B cell (primary cell): ENCODE data around the gene FCRL5. TPM values are rescaled to one million over a fixed set of nuclear protein-coding genes. Genes with fewer than 3 reads are reported as not detected.
A peak's percentile ranks its signal among the peaks of the same experiment; 100 is the strongest.

Experiments
- ATAC-seq: fragments of 200-7000 bp; cut with Tn5 transposase; one replicate; pipeline ENCODE4 v1.10.0; 2021; ENCODE audit warnings: low read depth, mild to moderate bottlenecking, moderate number of reproducible peaks, moderate library complexity
- CTCF ChIA-PET: fragments of 350-600 bp; sonication (Branson Sonifier 250); formaldehyde crosslinking; loops from one replicate; lab custom pipeline; 2021; ENCODE audit warnings: antibody characterized with exemption, inconsistent platforms; lab: Charles Lee
- POLR2A ChIA-PET: fragments of 350-600 bp; sonication (Branson Sonifier 250); formaldehyde crosslinking; loops from one replicate; lab custom pipeline; 2021; ENCODE audit warnings: antibody characterized with exemption; lab: Charles Lee
- DNase-seq: peaks from one replicate; pipeline ENCODE4 v3.0.0; 2013
- H2AFZ ChIP-seq: 2 replicates; pipeline ENCODE4 v1.6.1; 2012; ENCODE audit warnings: mild to moderate bottlenecking, low read depth, low read length; ENCODE audit not compliant: insufficient read depth, poor library complexity, severe bottlenecking
- H3K27ac ChIP-seq, 2 donors: 1 replicate in 1 of 2; 2 replicates in 1 of 2; pipeline ENCODE4 v1.5.1; 2012 to 2013; ENCODE audit warnings: low read length in 2 of 2, mild to moderate bottlenecking in 2 of 2, moderate library complexity in 1 of 2
- H3K27me3 ChIP-seq, 4 experiments: fragments of 200-600 bp in 1 of 4; sonication (generic) in 1 of 4; replicated peaks in 1 of 4; 1 replicate in 2 of 4; 2 replicates in 2 of 4; pipeline versions ENCODE4 v1.6.1 to v1.7.0; 2013 to 2016; ENCODE audit warnings: low read length in 3 of 4, mild to moderate bottlenecking in 2 of 4, mixed read lengths in 1 of 4, moderate library complexity in 1 of 4; ENCODE audit not compliant: insufficient read depth in 4 of 4, control insufficient read depth in 3 of 4; ENCODE audit errors: control extremely low read depth in 1 of 4
- H3K36me3 ChIP-seq, 2 experiments: replicated peaks in 1 of 2; 1 replicate in 1 of 2; 2 replicates in 1 of 2; pipeline versions ENCODE4 v1.6.1 to v1.7.1; 2013; ENCODE audit warnings: low read length in 1 of 2; ENCODE audit not compliant: insufficient read depth in 2 of 2, control insufficient read depth in 1 of 2; ENCODE audit errors: control extremely low read depth in 1 of 2, extremely low read depth in 1 of 2
- H3K4me1 ChIP-seq, 2 donors: fragments of 200-600 bp in 1 of 2; sonication (generic) in 1 of 2; 1 replicate in 1 of 2; 2 replicates in 1 of 2; pipeline versions ENCODE4 v1.5.1 to v1.6.1; 2013 to 2017; ENCODE audit warnings: low read length in 2 of 2; ENCODE audit not compliant: control insufficient read depth in 2 of 2, insufficient read depth in 2 of 2
- H3K4me2 ChIP-seq: replicated peaks from 2 replicates; pipeline ENCODE3; 2012; ENCODE audit warnings: mild to moderate bottlenecking, low read depth, low read length; ENCODE audit not compliant: poor library complexity, severe bottlenecking
- H3K4me3 ChIP-seq, 5 experiments: fragments of 200-600 bp in 1 of 5; sonication (generic) in 1 of 5; 1 replicate in 3 of 5; 2 replicates in 2 of 5; pipeline versions ENCODE4 v1.5.1 to v1.7.0; 2011 to 2016; ENCODE audit warnings: low read length in 4 of 5, mild to moderate bottlenecking in 4 of 5, low read depth in 2 of 5, control low read depth in 1 of 5, moderate library complexity in 1 of 5; ENCODE audit not compliant: insufficient read depth in 1 of 5; ENCODE audit errors: control extremely low read depth in 1 of 5, extremely low read depth in 1 of 5
- H3K79me2 ChIP-seq: fragments of 200-600 bp; sonication (generic); one replicate; pipeline ENCODE4 v1.6.0; 2016; ENCODE audit warnings: low read length; ENCODE audit not compliant: control insufficient read depth, insufficient read depth
- H3K9ac ChIP-seq: fragments of 200-600 bp; sonication (generic); 2 replicates; pipeline ENCODE4 v1.6.1; 2017; ENCODE audit warnings: mild to moderate bottlenecking, low read length, moderate library complexity
- H3K9me3 ChIP-seq, 3 donors: one replicate each; pipeline versions ENCODE4 v1.6.1 to v1.7.1; 2013; ENCODE audit warnings: low read length in 2 of 3; ENCODE audit not compliant: control insufficient read depth in 2 of 3, insufficient read depth in 1 of 3; ENCODE audit errors: control extremely low read depth in 1 of 3
- H4K20me1 ChIP-seq: 2 replicates; pipeline ENCODE4 v1.6.0; 2012; ENCODE audit warnings: mild to moderate bottlenecking, low read length; ENCODE audit not compliant: insufficient read depth, control insufficient read depth, poor library complexity, severe bottlenecking
- H3K27ac Mint-ChIP-seq: one replicate; pipeline ENCODE4 v1.8.0; 2021; ENCODE audit warnings: mixed read lengths
- H3K27me3 Mint-ChIP-seq: one replicate; pipeline ENCODE4 v1.8.0; 2021; ENCODE audit warnings: mixed read lengths
- H3K4me1 Mint-ChIP-seq: one replicate; pipeline ENCODE4 v1.8.0; 2021; ENCODE audit warnings: mixed read lengths
- H3K4me3 Mint-ChIP-seq: one replicate; pipeline ENCODE4 v1.8.0; 2021; ENCODE audit warnings: mixed read lengths
- H3K9me3 Mint-ChIP-seq: one replicate; pipeline ENCODE4 v1.8.0; 2022; ENCODE audit warnings: mixed read lengths; ENCODE audit not compliant: insufficient read depth
- EZH2 ChIP-seq: IDR thresholded peaks from 2 replicates; pipeline ENCODE4 v1.6.1; 2012; ENCODE audit warnings: borderline replicate concordance, low read depth, mild to moderate bottlenecking, moderate library complexity, low read length; ENCODE audit not compliant: insufficient read depth, poor library complexity, severe bottlenecking
- WGBS: methylation state at CpG from one replicate; pipeline ENCODE4 v1.1.5; 2013; ENCODE audit warnings: missing lambda C conversion rate; ENCODE audit not compliant: insufficient coverage; 5-methylcytosine and 5-hydroxymethylcytosine counted together
- intact Hi-C: fragments of 100-400 bp; cut with micrococcal nuclease; formaldehyde crosslinking; loops from one replicate; pipeline ENCODE4 v1.10.0; 2022
- polyA plus RNA-seq: library from polyadenylated mRNA; depleted of rRNA; stranded (reverse); fragments of >200 nt; gene quantifications from 2 replicates; pipeline ENCODE4 v1.2.3, GENCODE V29; 2012
- total RNA-seq, 2 donors: library from RNA; stranded (reverse); fragments of 120-200 nt in 1 of 2; gene quantifications; 1 replicate in 1 of 2; 2 replicates in 1 of 2; pipeline versions ENCODE4 v1.2.3 to v1.2.4, GENCODE V29; 2013 to 2022
- TF ChIP-seq, protein P1 (sequence below): fragments of 200-600 bp; IDR thresholded peaks from one replicate; pipeline ENCODE4 v1.8.0; 2022; ENCODE audit warnings: antibody characterized with exemption, mild to moderate bottlenecking

Gene FCRL5
- total and polyA plus RNA-seq, 2 donors (not counting 1 experiment from before 2014, with no cell fraction given): 34.0 to 108 TPM

DNA sequence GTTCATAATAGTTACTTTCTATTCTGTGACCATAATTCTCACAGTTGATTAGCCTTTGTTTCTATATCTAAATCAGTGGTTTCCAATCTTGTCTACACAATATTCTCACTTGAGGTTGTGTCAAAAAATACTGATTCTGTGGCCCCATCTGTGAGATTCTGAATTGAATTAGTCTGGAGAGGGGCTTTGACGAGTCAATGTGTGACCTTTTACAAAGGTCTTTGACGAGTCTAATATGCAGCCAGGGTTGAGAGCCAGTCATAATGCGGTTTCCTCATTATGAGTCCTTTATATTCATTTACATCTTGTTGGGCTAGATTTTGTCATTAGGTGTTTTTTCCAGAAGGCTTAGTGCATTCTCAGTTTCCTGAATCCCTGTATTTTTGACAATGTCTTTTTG, 19.7 kb downstream of the FCRL5 start:
- Mint-ChIP-seq H3K9me3 (no peaks in the 10 kb centered on the region), H3K27ac (no peak overlapping the region), H3K4me1 (peaks cover 26% of the 10 kb centered on the region), H3K4me3 (no peak overlapping the region), H3K27me3 (no peaks in the 10 kb centered on the region)
- H3K4me3 ChIP-seq: no peak overlapping the region
- ChIA-PET POLR2A (no interaction called here), CTCF (interaction anchor here (0.7 to 1.7 kb wide), 3 partner anchors 27 to 48 kb away, joined by 3 to 8 read pairs (median 6); no protein-coding TSS in a partner anchor)
- H3K79me2 ChIP-seq: no peaks in the 10 kb centered on the region
- no peak overlapping the region for H3K4me2 ChIP-seq
- no peaks in the 10 kb centered on the region for H3K27me3 ChIP-seq
- TF ChIP-seq, protein P1, sequence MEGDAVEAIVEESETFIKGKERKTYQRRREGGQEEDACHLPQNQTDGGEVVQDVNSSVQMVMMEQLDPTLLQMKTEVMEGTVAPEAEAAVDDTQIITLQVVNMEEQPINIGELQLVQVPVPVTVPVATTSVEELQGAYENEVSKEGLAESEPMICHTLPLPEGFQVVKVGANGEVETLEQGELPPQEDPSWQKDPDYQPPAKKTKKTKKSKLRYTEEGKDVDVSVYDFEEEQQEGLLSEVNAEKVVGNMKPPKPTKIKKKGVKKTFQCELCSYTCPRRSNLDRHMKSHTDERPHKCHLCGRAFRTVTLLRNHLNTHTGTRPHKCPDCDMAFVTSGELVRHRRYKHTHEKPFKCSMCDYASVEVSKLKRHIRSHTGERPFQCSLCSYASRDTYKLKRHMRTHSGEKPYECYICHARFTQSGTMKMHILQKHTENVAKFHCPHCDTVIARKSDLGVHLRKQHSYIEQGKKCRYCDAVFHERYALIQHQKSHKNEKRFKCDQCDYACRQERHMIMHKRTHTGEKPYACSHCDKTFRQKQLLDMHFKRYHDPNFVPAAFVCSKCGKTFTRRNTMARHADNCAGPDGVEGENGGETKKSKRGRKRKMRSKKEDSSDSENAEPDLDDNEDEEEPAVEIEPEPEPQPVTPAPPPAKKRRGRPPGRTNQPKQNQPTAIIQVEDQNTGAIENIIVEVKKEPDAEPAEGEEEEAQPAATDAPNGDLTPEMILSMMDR: no peak
- no peak for TF ChIP-seq EZH2
- H3K27ac ChIP-seq: no peak overlapping the region
- ATAC-seq: no peak
- H3K9ac ChIP-seq: no peak overlapping the region
- no peak overlapping the region for H2AFZ ChIP-seq
- peaks cover 0 to 49% of the 10 kb centered on the region in 2 experiments for H3K36me3 ChIP-seq
- no peaks in the 10 kb centered on the region for H4K20me1 ChIP-seq
- 71% methylated on average over 1 of the region's 3 CpGs for WGBS
- no peak for DNase-seq
- no peaks in the 10 kb centered on the region for H3K9me3 ChIP-seq
- H3K4me1 ChIP-seq: no peaks in the 10 kb centered on the region
- intact Hi-C loops: no loop called here

DNA sequence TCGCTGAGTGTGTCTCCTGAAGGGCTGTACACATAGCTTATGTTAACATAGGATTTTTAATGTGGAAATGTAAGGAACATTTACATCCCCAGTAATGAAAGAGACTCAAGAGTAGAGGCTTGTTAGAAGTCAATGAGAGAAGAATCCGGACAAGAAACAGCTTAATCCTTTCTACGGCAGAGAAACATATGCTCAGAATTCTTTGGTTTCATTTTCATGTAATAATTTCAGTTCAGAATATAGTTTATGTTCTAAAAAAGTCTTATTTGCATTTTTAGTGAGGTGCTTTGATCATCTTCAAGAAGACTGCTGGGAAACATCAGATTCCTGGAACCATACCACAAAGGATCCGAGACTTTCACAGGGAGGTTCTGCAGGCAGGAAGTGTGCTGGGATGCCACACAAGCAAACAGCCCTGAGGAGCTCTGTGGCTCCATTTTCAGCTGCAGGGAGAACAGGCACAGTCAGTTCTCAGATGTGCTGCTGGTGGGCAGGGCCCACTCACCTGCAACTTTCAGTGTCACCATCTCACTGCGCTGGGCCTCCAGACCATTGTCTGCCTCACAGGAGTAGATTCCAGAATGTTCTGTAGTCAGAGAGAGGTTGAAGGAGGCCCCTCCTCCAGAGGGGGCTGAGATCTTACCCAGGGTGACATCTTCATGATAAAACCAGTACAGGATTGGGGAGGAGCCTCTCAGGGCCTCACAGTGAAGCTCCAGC, 28.4 kb downstream of the FCRL5 start:
- intact Hi-C loops: no loop called here
- H3K4me3 ChIP-seq: no peak overlapping the region
- H4K20me1 ChIP-seq: no peaks in the 10 kb centered on the region
- DNase-seq (no peak), ATAC-seq (no peak)
- H3K4me2 ChIP-seq: no peak overlapping the region
- H3K9ac ChIP-seq: no peak overlapping the region
- no peaks in the 10 kb centered on the region for H3K79me2 ChIP-seq
- H2AFZ ChIP-seq: no peak overlapping the region
- ChIA-PET CTCF (interaction anchor here (0.8 to 1.8 kb wide), 8 partner anchors 10 to 468 kb away, joined by 3 to 5 read pairs (median 4); no protein-coding TSS in a partner anchor), POLR2A (no interaction called here)
- H3K27ac ChIP-seq: peak overlapping the region in 1 of 2 donors; percentile 16
- H3K4me3 Mint-ChIP-seq: peak overlapping the region; percentile 51
- WGBS: 77% methylated on average over 1 of the region's 5 CpGs
- H3K27me3 ChIP-seq: no peaks in the 10 kb centered on the region
- TF ChIP-seq EZH2: no peak
- TF ChIP-seq, protein P1: no peak
- peak overlapping the region; percentile 79 for H3K27ac Mint-ChIP-seq
- peaks cover 3 to 55% of the 10 kb centered on the region in 2 experiments for H3K36me3 ChIP-seq
- no peaks in the 10 kb centered on the region for H3K9me3 ChIP-seq
- H3K4me1 ChIP-seq: peaks cover 0 to 7% of the 10 kb centered on the region in 2 donors
- no peaks in the 10 kb centered on the region for H3K9me3 Mint-ChIP-seq
- H3K4me1 Mint-ChIP-seq: peaks cover 17% of the 10 kb centered on the region
- no peaks in the 10 kb centered on the region for H3K27me3 Mint-ChIP-seq
